Ishikawa (cell line): Measurements from ENCODE around the gene RAP2B.

ENCODE experiments used
- CEBPB ChIP-seq: IDR thresholded peaks from 2 replicates; pipeline ENCODE4 v1.6.1; 2012
- EGR1 ChIP-seq: IDR thresholded peaks from 2 replicates; pipeline ENCODE4 v1.6.1; 2012
- EP300 ChIP-seq: IDR thresholded peaks from 2 replicates; pipeline ENCODE4 v1.6.1; 2012; ENCODE audit warnings: borderline replicate concordance
- MAX ChIP-seq: IDR thresholded peaks from 2 replicates; pipeline ENCODE4 v1.6.1; 2012
- NFIC ChIP-seq: IDR thresholded peaks from 2 replicates; pipeline ENCODE4 v1.6.1; 2012
- REST ChIP-seq: IDR thresholded peaks from 2 replicates; pipeline ENCODE4 v1.6.1; 2012; ENCODE audit warnings: low read depth, mild to moderate bottlenecking
- TAF1 ChIP-seq: IDR thresholded peaks from 2 replicates; pipeline ENCODE4 v1.6.1; 2012; ENCODE audit warnings: low read depth, mild to moderate bottlenecking
- TCF12 ChIP-seq: IDR thresholded peaks from 2 replicates; pipeline ENCODE4 v1.6.1; 2012; ENCODE audit warnings: low read depth

GRCh38 chr3:153145454-153145853 is 16.6 kb upstream of the RAP2B start:
- TF ChIP-seq MAX (no peak), TAF1 (no peak), EGR1 (no peak), REST (no peak), TCF12 (no peak), EP300 (no peak), CEBPB (no peak), NFIC (no peak)
